Measurements from ENCODE around the gene NCK2. TPM values are rescaled to one million over a fixed set of nuclear protein-coding genes. Genes with fewer than 3 reads are reported as not detected.

NCK2 gene
- total RNA-seq, 1 experiment from 2014 or later: 21.6 TPM

- ChIA-PET POLR2A (ENCODE audit: low non-redundant PET) (no interaction called here), CTCF (no interaction called here)
- TF ChIP-seq EZH2 (IDR thresholded peaks at IDR 0.05; ENCODE audit: borderline replicate concordance, low read depth, low read length, poor library complexity, severe bottlenecking): no peak
- TF ChIP-seq, protein P1, sequence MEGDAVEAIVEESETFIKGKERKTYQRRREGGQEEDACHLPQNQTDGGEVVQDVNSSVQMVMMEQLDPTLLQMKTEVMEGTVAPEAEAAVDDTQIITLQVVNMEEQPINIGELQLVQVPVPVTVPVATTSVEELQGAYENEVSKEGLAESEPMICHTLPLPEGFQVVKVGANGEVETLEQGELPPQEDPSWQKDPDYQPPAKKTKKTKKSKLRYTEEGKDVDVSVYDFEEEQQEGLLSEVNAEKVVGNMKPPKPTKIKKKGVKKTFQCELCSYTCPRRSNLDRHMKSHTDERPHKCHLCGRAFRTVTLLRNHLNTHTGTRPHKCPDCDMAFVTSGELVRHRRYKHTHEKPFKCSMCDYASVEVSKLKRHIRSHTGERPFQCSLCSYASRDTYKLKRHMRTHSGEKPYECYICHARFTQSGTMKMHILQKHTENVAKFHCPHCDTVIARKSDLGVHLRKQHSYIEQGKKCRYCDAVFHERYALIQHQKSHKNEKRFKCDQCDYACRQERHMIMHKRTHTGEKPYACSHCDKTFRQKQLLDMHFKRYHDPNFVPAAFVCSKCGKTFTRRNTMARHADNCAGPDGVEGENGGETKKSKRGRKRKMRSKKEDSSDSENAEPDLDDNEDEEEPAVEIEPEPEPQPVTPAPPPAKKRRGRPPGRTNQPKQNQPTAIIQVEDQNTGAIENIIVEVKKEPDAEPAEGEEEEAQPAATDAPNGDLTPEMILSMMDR (conservative IDR thresholded peaks at IDR 0.05; ENCODE audit: low read depth, low read length): no peak
- Histone ChIP-seq H3K27me3 (replicated peaks; ENCODE audit: insufficient read depth, low read depth, low read length, poor library complexity) (peaks cover 11% of the 10 kb centered on the region), H3K4me3 (ENCODE audit: low read depth, low read length, poor library complexity, severe bottlenecking) (no peak overlapping the region), H3K36me3 (ENCODE audit: insufficient read depth, low read length, poor library complexity, severe bottlenecking) (no peaks in the 10 kb centered on the region), H3K4me1 (ENCODE audit: insufficient read depth, low read length, poor library complexity, severe bottlenecking) (peaks cover 9% of the 10 kb centered on the region), H3K9me3 (ENCODE audit: low read depth, low read length, poor library complexity, severe bottlenecking) (no peaks in the 10 kb centered on the region), H3K27ac (ENCODE audit: low read depth, low read length, poor library complexity, severe bottlenecking) (no peak overlapping the region)
- BruUV-seq (replicated peaks): no TSS peak
- intact Hi-C loops (cut with micrococcal nuclease; ENCODE audit: unreplicated experiment): no loop called here
- DNase-seq (ENCODE audit: low spot score): no peak
Measured at GRCh38 chr2:105747991-105748390, 3.3 kb downstream of the NCK2 start.

GRCh38 chr2:105748566-105748965 lies 3.9 kb downstream of the NCK2 start:
- Histone ChIP-seq H3K36me3 (ENCODE audit: insufficient read depth, low read length, poor library complexity, severe bottlenecking) (no peaks in the 10 kb centered on the region), H3K9me3 (ENCODE audit: low read depth, low read length, poor library complexity, severe bottlenecking) (no peaks in the 10 kb centered on the region), H3K27me3 (replicated peaks; ENCODE audit: insufficient read depth, low read depth, low read length, poor library complexity) (peaks cover 5% of the 10 kb centered on the region), H3K4me1 (ENCODE audit: insufficient read depth, low read length, poor library complexity, severe bottlenecking) (peaks cover 9% of the 10 kb centered on the region), H3K27ac (ENCODE audit: low read depth, low read length, poor library complexity, severe bottlenecking) (no peak overlapping the region), H3K4me3 (ENCODE audit: low read depth, low read length, poor library complexity, severe bottlenecking) (no peak overlapping the region)
- TF ChIP-seq, protein P1 (conservative IDR thresholded peaks at IDR 0.05; ENCODE audit: low read depth, low read length): no peak
- no peak for TF ChIP-seq EZH2 (IDR thresholded peaks at IDR 0.05; ENCODE audit: borderline replicate concordance, low read depth, low read length, poor library complexity, severe bottlenecking)
- intact Hi-C loops (cut with micrococcal nuclease; ENCODE audit: unreplicated experiment): no loop called here
- CTCF ChIA-PET: no interaction called here
- POLR2A ChIA-PET (ENCODE audit: low non-redundant PET): no interaction called here
- BruUV-seq (replicated peaks): no TSS peak
- DNase-seq (ENCODE audit: low spot score): no peak

- no peaks in the 10 kb centered on the region for H3K27me3 ChIP-seq (replicated peaks; ENCODE audit: insufficient read depth, low read depth, low read length, poor library complexity)
- intact Hi-C loops (cut with micrococcal nuclease; ENCODE audit: unreplicated experiment): no loop called here
- no peaks in the 10 kb centered on the region for H3K9me3 ChIP-seq (ENCODE audit: low read depth, low read length, poor library complexity, severe bottlenecking)
- TF ChIP-seq, protein P1 (conservative IDR thresholded peaks at IDR 0.05; ENCODE audit: low read depth, low read length): no peak
- TF ChIP-seq EZH2 (IDR thresholded peaks at IDR 0.05; ENCODE audit: borderline replicate concordance, low read depth, low read length, poor library complexity, severe bottlenecking): no peak
- H3K27ac ChIP-seq (ENCODE audit: low read depth, low read length, poor library complexity, severe bottlenecking): no peak overlapping the region
- H3K4me3 ChIP-seq (ENCODE audit: low read depth, low read length, poor library complexity, severe bottlenecking): no peak overlapping the region
- no peak for DNase-seq (ENCODE audit: low spot score)
- no TSS peak for BruUV-seq (replicated peaks)
- POLR2A ChIA-PET (ENCODE audit: low non-redundant PET): no interaction called here
- CTCF ChIA-PET: no interaction called here
- H3K36me3 ChIP-seq (ENCODE audit: insufficient read depth, low read length, poor library complexity, severe bottlenecking): no peaks in the 10 kb centered on the region
- peaks cover 3% of the 10 kb centered on the region for H3K4me1 ChIP-seq (ENCODE audit: insufficient read depth, low read length, poor library complexity, severe bottlenecking)
Measured at GRCh38 chr2:105749583-105750400, 5.1 kb downstream of the NCK2 start.

Measured in A673 (cell line).